Skeletal muscle satellite cell (primary cell): ENCODE measurements around the gene BTG2.

Experiments used
- H3K27me3 ChIP-seq: 2 replicates; pipeline ENCODE4 v1.7.0; 2013; ENCODE audit warnings: low read length; ENCODE audit not compliant: control insufficient read depth, insufficient read depth
- H3K36me3 ChIP-seq: 2 replicates; pipeline ENCODE4 v1.7.0; 2013; ENCODE audit warnings: mild to moderate bottlenecking, control low read depth, low read length; ENCODE audit not compliant: insufficient read depth
- H3K4me1 ChIP-seq: 2 replicates; pipeline ENCODE4 v1.7.0; 2013; ENCODE audit warnings: low read length; ENCODE audit not compliant: control insufficient read depth, insufficient read depth
- H3K4me2 ChIP-seq: 2 replicates; pipeline ENCODE4 v1.7.0; 2013; ENCODE audit warnings: mild to moderate bottlenecking, low read length
- H3K4me3 ChIP-seq: 2 replicates; pipeline ENCODE4 v1.7.0; 2013; ENCODE audit warnings: low read length
- H3K9ac ChIP-seq: 2 replicates; pipeline ENCODE4 v1.7.0; 2013; ENCODE audit warnings: mild to moderate bottlenecking, low read depth, low read length, moderate library complexity
- H3K9me3 ChIP-seq: replicated peaks from 2 replicates; pipeline ENCODE4 v1.7.0; 2013; ENCODE audit warnings: mild to moderate bottlenecking, control low read depth, low read length

BTG2 gene

DNA sequence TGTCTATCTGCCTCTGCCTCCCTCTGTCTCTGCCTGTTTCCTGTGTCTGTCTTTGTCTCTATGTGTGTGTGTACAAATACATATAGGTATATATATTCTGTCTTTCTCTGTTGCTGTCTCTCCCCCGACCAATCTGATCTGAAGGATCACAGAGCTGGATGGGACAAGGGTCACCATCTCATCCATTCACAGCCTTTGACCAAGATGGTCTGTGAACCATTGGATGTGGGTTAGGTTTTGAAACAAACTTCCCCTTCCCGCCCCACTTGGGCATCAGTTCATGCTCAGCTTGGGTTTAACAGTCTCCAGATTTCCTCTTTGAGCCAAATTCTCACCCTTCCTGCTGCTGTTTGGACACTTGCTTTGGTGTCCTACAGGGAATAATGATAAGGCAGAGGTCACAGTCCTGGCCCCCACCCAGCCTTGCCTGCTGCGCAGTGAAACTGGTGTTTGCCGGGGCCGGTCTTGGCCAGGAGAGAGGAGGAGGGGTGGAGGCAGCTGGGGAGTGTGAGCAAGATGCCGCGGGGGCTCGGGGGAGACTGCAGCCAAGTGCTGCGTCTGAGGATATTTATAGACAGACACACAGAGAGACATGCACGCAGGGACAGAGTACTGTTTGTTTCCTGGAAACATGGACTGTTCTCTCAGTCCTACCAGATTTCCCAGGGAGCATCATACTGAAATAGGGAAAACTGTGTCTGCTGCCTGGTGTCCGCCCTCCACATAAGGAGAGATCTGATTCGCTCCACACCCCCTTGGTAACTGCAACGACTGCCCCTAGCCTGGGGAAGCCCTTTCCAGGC lies 27.0 kb upstream of the BTG2 start:
- Histone ChIP-seq H3K36me3 (no peaks in the 10 kb centered on the region), H3K9me3 (no peaks in the 10 kb centered on the region), H3K4me1 (peaks cover 34% of the 10 kb centered on the region), H3K27me3 (peaks cover 11% of the 10 kb centered on the region), H3K9ac (peak overlapping the region; percentile 63), H3K4me2 (peak overlapping the region; percentile 67), H3K4me3 (peak overlapping the region; percentile 47)

DNA sequence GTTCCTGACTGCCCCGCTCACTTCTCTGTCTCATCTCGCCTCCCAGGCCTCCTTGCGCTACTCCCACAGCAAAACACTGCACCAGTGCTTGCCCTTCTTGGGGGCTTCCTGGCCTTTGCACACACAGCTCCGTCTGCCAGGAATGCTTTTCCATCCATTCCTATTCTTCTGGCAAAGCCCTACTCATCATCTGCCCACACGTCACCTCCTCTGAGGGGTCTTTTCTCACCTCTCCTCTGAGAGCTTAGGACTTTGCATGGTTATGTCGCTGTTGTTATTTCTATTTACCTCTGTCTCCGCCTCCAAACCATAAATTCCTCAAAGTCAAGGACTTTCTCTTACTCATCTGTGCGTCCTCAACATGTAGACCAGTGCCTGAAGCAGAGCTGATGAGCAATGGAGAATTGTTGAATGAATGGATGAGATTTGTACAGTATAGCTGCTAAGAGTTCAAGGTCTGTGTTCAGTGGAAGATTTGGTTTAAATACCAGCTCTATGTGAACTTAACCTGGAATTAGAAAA lies 26.4 kb upstream of the BTG2 start:
- Histone ChIP-seq H3K4me1 (peaks cover 27% of the 10 kb centered on the region), H3K9ac (no peak overlapping the region), H3K4me2 (peak overlapping the region; percentile 67)

DNA sequence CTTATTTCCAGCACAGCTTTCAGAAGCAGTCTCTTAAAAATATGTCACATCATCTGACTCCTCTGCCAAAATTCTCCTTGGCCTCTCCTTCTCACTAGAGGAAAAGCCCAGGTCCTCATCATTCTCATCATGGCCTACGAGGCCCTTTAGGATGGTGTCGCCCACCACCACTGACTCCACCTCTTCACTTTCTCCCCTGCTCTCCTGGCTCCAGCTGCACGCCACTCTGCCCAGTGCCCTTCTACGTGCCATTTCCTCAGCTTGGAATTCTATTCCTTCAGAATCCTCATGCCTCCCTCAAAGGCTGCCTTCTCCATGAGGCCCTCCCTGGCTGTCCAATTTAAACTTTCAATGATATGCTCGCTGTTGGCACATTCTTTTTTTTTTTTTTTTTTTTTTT lies 25.3 kb upstream of the BTG2 start:
- Histone ChIP-seq H3K27me3 (peaks cover 23% of the 10 kb centered on the region), H3K9ac (no peak overlapping the region), H3K4me1 (peaks cover 16% of the 10 kb centered on the region), H3K9me3 (no peaks in the 10 kb centered on the region), H3K4me2 (no peak overlapping the region), H3K4me3 (no peak overlapping the region), H3K36me3 (no peaks in the 10 kb centered on the region)

More for the DNA sequence above, 26.4 kb upstream of the BTG2 start:
- H3K9me3 ChIP-seq, result no peaks in the 10 kb centered on the region
- H3K36me3 ChIP-seq, result no peaks in the 10 kb centered on the region
- no peak overlapping the region for H3K4me3 ChIP-seq
- H3K27me3 ChIP-seq, result peaks cover 12% of the 10 kb centered on the region

DNA sequence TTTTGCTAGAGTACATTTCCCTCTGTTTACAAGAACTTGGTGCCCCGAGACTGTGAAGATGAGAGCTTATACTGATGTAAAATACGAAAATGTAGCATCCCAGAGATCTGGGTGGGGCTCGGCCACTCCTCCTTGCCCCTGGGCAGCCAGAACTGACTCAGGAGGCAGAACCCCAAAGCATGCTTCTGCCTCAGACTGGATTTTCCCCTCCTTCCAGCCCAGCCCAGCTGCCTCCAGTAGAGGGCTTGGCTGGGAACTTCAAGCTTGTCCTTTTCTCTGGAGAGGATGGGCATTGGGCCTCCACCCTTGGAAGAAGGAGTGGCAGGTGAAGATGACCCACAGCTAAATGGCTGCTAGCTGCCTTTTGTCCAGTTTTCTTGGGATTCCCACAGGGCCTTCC lies 24.3 kb upstream of the BTG2 start:
- Histone ChIP-seq H3K4me3 (no peak overlapping the region), H3K36me3 (no peaks in the 10 kb centered on the region), H3K27me3 (peaks cover 29% of the 10 kb centered on the region), H3K4me1 (peaks cover 13% of the 10 kb centered on the region), H3K9ac (no peak overlapping the region), H3K4me2 (no peak overlapping the region), H3K9me3 (no peaks in the 10 kb centered on the region)

DNA sequence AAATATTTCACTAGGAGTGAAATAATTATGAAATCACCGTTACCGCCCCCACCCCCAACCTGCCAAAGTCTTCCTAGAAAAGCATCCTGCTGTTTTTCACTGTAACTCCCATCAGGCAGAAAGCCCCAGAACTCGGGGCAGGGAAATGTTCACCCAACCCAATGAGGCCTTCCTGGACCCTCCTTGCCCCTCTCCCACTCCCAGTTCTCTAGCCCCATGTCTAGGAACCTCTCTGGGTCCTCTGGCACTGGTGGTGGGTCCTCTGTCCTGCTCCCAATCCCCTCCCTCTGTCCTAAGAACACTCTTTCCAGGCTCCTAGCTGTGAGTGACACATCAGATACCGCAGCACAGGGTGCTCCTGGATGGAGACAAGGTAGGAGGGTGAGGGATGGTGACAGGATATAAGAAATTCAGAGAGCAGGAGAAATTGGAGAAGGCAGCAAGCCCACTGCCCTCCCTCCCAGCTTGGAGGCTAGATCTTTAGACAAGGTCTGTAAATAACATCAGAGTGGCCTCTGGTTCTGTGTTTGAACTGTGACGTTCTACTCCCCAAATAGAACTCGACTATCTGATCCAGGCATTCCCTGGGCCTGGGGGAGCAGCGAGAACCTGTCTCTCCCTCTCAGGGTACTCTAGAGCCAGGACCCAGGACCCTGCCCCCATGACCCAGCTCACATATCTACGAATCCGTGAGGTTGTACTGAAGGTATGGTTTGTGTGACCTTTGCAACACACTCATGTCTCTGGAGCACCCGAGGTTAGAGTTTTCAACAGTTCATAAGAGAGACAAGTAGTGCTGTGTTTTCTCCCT lies 23.3 kb upstream of the BTG2 start:
- Histone ChIP-seq H3K4me1 (peaks cover 21% of the 10 kb centered on the region), H3K4me3 (no peak overlapping the region), H3K27me3 (peaks cover 34% of the 10 kb centered on the region), H3K9ac (no peak overlapping the region), H3K36me3 (no peaks in the 10 kb centered on the region), H3K4me2 (no peak overlapping the region), H3K9me3 (no peaks in the 10 kb centered on the region)

DNA sequence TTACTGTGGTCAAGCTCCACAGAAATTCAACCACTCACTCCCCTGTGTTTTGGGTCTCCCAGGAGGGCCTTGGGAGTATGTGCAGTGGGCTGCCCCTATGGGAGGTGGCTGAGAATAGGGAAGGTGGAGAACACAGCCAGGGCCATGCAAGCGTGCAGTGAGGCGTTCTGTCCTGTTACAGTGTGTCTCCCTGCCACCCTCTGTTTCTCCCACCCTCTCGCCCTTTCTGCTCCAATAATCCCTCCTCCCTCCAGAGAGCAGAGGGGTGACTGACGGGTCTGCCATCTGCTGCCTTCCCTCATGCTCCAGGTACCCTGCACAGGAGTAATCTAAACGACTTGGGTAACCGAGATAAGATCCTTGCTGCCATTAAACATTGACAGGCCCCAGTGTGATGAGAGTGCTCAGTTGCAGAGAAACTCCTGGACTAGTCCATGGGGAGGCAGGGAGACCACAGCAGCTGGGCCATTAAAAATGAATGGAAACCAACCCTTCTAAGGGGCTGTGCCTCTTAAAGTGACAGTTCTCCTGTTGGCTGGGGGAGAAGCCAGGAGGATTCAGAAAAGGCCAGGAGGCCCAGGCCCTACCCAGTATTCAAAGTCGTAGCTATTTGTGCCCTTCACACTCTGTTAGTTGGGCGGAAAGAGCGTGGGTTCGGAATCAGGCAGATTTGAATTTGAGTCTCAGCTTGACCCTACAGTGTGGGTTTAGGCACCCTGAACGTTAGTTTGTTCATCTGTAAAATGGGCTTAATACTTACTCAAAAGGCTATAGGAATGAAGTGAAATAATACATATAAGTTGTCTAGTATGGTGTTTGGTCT lies 22.4 kb upstream of the BTG2 start:
- H3K9ac ChIP-seq, result no peak overlapping the region
- H3K27me3 ChIP-seq, result peaks cover 34% of the 10 kb centered on the region
- no peak overlapping the region for H3K4me3 ChIP-seq
- peaks cover 28% of the 10 kb centered on the region for H3K4me1 ChIP-seq
- H3K36me3 ChIP-seq, result no peaks in the 10 kb centered on the region
- H3K9me3 ChIP-seq, result no peaks in the 10 kb centered on the region
- H3K4me2 ChIP-seq, result no peak overlapping the region

- Histone ChIP-seq H3K4me1 (peaks cover 22% of the 10 kb centered on the region), H3K4me2 (no peak overlapping the region), H3K4me3 (no peak overlapping the region), H3K36me3 (no peaks in the 10 kb centered on the region), H3K9ac (no peak overlapping the region), H3K27me3 (peaks cover 34% of the 10 kb centered on the region), H3K9me3 (no peaks in the 10 kb centered on the region)
Measured at GRCh38 chr1:203283597-203283996, 21.7 kb upstream of the BTG2 start.

- Histone ChIP-seq H3K9ac (no peak overlapping the region), H3K9me3 (no peaks in the 10 kb centered on the region), H3K36me3 (no peaks in the 10 kb centered on the region), H3K4me1 (peaks cover 18% of the 10 kb centered on the region), H3K4me2 (no peak overlapping the region), H3K4me3 (no peak overlapping the region), H3K27me3 (peaks cover 34% of the 10 kb centered on the region)
Measured at GRCh38 chr1:203284411-203285123, 20.8 kb upstream of the BTG2 start.

DNA sequence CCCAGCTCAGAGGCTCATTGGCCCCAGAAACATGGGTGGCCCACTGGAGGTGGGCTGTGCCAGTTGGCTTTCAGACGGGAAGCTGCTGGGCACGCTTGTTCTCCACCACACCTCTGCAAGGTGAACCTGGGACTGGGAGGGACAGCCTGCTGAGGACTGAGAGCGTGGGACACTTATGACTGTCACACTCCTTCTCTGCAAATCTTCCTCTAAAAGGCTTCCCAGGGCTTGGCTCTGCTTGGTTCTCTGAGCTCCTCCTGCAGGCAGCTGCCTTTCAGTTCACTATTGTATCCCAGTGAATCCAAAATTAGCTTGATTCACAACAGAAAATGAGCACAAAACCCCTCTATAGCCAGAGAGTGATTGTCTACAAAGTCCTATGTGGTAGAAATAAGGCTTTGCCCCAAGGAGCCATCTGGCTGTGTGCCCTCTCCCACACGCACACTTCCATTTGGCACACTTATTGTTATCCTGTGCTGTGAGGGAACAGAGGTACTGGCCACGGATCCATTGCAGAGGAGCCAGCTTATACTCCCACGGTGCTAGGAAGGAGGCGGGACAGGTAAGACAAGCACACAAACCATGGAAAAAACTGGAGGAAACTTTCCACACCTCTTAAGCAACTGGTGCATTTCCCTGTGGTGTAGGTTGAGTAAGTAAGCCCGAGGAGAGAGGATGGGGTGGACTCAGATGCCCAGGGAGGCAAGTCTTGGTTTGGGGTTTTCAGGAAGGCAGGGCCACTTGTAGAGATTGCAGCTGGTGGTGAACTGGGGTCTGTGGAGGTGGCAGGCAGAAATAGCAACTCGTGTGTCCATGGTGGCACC lies 18.9 kb upstream of the BTG2 start:
- Histone ChIP-seq H3K36me3 (no peaks in the 10 kb centered on the region), H3K9me3 (no peaks in the 10 kb centered on the region), H3K27me3 (peaks cover 39% of the 10 kb centered on the region), H3K4me1 (peaks cover 35% of the 10 kb centered on the region), H3K9ac (peak overlapping the region; percentile 4), H3K4me2 (no peak overlapping the region), H3K4me3 (no peak overlapping the region)
